GM12878 (cell line): ENCODE data around the gene PHF1. TPM values are rescaled to one million over a fixed set of nuclear protein-coding genes. Genes with fewer than 3 reads are reported as not detected.

Source experiments
- ATAC-seq: fragments of 200-7000 bp; cut with Tn5 transposase; 3 replicates; pipeline ENCODE4 v1.9.1; 2020; ENCODE audit warnings: mild to moderate bottlenecking, moderate library complexity
- BruUV-seq: library from RNA; stranded (reverse); fragments of 400-500 nt; replicated peaks from 2 replicates; lab custom pipeline; 2021; lab: Mats Ljungman, UMichigan
- CTCF ChIA-PET: fragments of 300-600 bp; sonication (Branson Sonifier 250); formaldehyde crosslinking; extraction: SDS; loops from one replicate; lab custom pipeline; 2021; ENCODE audit warnings: inconsistent platforms; lab: Yijun Ruan, JAX
- POLR2A ChIA-PET: fragments of 350-600 bp; formaldehyde crosslinking; extraction: SDS; loops from one replicate; lab custom pipeline; 2021; ENCODE audit warnings: inconsistent platforms; lab: Charles Lee
- RAD21 ChIA-PET: fragments of 300-600 bp; sonication (Branson Sonifier 250); formaldehyde crosslinking; loops from one replicate; lab custom pipeline; 2023; ENCODE audit warnings: antibody characterized with exemption; ENCODE audit not compliant: unreplicated experiment; lab: Charles Lee
- SMC1A ChIA-PET: fragments of 300-600 bp; sonication (Branson Sonifier 250); formaldehyde crosslinking; loops from one replicate; lab custom pipeline; 2023; ENCODE audit not compliant: unreplicated experiment, uncharacterized antibody; lab: Charles Lee
- DNase-seq: peaks from one replicate; pipeline ENCODE4 v3.0.0-alpha.2; 2011; ENCODE audit warnings: low read depth, low spot score
- FAIRE-seq: peaks from 3 replicates; lab custom pipeline; 2011; peaks lifted over from hg19 to GRCh38; lab: Jason Lieb, UNC
- H2AFZ ChIP-seq: 2 replicates; pipeline ENCODE4 v1.6.0; 2011; ENCODE audit warnings: low read depth, low read length, control low read depth; ENCODE audit not compliant: control insufficient read depth
- H3K27ac ChIP-seq: 2 replicates; pipeline ENCODE4 v1.5.1; 2011; ENCODE audit warnings: control low read depth; ENCODE audit not compliant: control insufficient read depth, insufficient read depth
- H3K27me3 ChIP-seq, 2 experiments: replicated peaks in 1 of 2; 2 replicates each; pipeline versions ENCODE4 v1.6.0 to v1.6.1; 2011; ENCODE audit warnings: low read length in 1 of 2; ENCODE audit not compliant: control insufficient read depth in 2 of 2, insufficient read depth in 2 of 2
- H3K36me3 ChIP-seq, 2 experiments: 2 replicates each; pipeline ENCODE4 v1.5.1; 2011; ENCODE audit warnings: low read length in 1 of 2; ENCODE audit not compliant: control insufficient read depth in 2 of 2, insufficient read depth in 2 of 2
- H3K4me1 ChIP-seq: 2 replicates; pipeline ENCODE4 v1.6.1; 2011; ENCODE audit warnings: mild to moderate bottlenecking, low read length, moderate library complexity, mixed read lengths; ENCODE audit not compliant: control insufficient read depth, insufficient read depth
- H3K4me2 ChIP-seq: 2 replicates; pipeline ENCODE4 v1.6.0; 2011; ENCODE audit warnings: control low read depth; ENCODE audit not compliant: control insufficient read depth, insufficient read depth
- H3K4me3 ChIP-seq: fragments of 200-600 bp; sonication (generic); 2 replicates; pipeline ENCODE4 v1.5.1; 2016
- H3K79me2 ChIP-seq: 2 replicates; pipeline ENCODE4 v1.6.0; 2011; ENCODE audit warnings: low read length; ENCODE audit not compliant: control insufficient read depth, insufficient read depth
- H3K9ac ChIP-seq: 2 replicates; pipeline ENCODE4 v1.8.0; 2011; ENCODE audit warnings: low read length, control low read depth, mixed read lengths; ENCODE audit not compliant: control insufficient read depth, insufficient read depth
- H3K9me3 ChIP-seq: replicated peaks from 3 replicates; pipeline ENCODE4 v1.5.1; 2011; ENCODE audit warnings: mild to moderate bottlenecking, low read length; ENCODE audit not compliant: control insufficient read depth, insufficient read depth
- H4K20me1 ChIP-seq: 2 replicates; pipeline ENCODE4 v1.6.0; 2011; ENCODE audit not compliant: control insufficient read depth, insufficient read depth
- CBX3 ChIP-seq: fragments of 200-600 bp; sonication (generic); IDR thresholded peaks from 2 replicates; pipeline ENCODE4 v1.6.1; 2016; ENCODE audit warnings: low read depth, borderline replicate concordance
- CBX5 ChIP-seq: sonication (generic); IDR thresholded peaks from 2 replicates; pipeline ENCODE4 v1.6.1; 2016; ENCODE audit warnings: low read depth, moderate library complexity, mild to moderate bottlenecking, inconsistent platforms
- CHD1 ChIP-seq: IDR thresholded peaks from 2 replicates; pipeline ENCODE4 v1.6.1; 2012; ENCODE audit warnings: low read depth, low read length, improper control_type of control experiment
- HCFC1 ChIP-seq: fragments of 150-350 bp; IDR thresholded peaks from 2 replicates; pipeline ENCODE4 v1.6.1; 2014; ENCODE audit warnings: low read length
- IKZF2 ChIP-seq, 2 experiments: fragments of 450-650 bp; IDR thresholded peaks; 2 replicates each; pipeline ENCODE4 v1.6.1; 2017; ENCODE audit warnings: mild to moderate bottlenecking in 2 of 2, moderate library complexity in 2 of 2
- MXI1 ChIP-seq: fragments of 150-350 bp; IDR thresholded peaks from 2 replicates; pipeline ENCODE4 v1.6.1; 2011; ENCODE audit warnings: low read depth, mild to moderate bottlenecking, inconsistent platforms, low read length, improper control_type of control experiment
- PML ChIP-seq: IDR thresholded peaks from 2 replicates; pipeline ENCODE4 v1.6.1; 2012; ENCODE audit warnings: low read length, inconsistent platforms
- POLR2A ChIP-seq: IDR thresholded peaks from 2 replicates; pipeline ENCODE4 v1.6.1; 2011; ENCODE audit warnings: low read depth, mild to moderate bottlenecking, low read length
- POLR2AphosphoS2 ChIP-seq: IDR thresholded peaks from 2 replicates; pipeline ENCODE4 v1.6.1; 2011; ENCODE audit warnings: low read depth, mild to moderate bottlenecking, low read length, improper control_type of control experiment, moderate library complexity
- RBBP5 ChIP-seq: fragments of 200-600 bp; sonication (generic); conservative IDR thresholded peaks from 2 replicates; pipeline ENCODE4 v1.6.1; 2016
- SIX5 ChIP-seq: IDR thresholded peaks from 2 replicates; pipeline ENCODE4 v1.6.1; 2011; ENCODE audit warnings: mild to moderate bottlenecking, low read depth, low read length, moderate library complexity; ENCODE audit not compliant: severe bottlenecking
- SREBF1 ChIP-seq: IDR thresholded peaks from 2 replicates; pipeline ENCODE4 v1.6.1; 2012; ENCODE audit warnings: mild to moderate bottlenecking, low read length
- SREBF2 ChIP-seq: IDR thresholded peaks from 2 replicates; pipeline ENCODE4 v1.6.1; 2012; ENCODE audit warnings: mild to moderate bottlenecking, low read length
- TBL1XR1 ChIP-seq: IDR thresholded peaks from 2 replicates; pipeline ENCODE4 v1.6.1; 2012; ENCODE audit warnings: low read depth, low read length, improper control_type of control experiment
- TCF3 ChIP-seq: IDR thresholded peaks from 2 replicates; pipeline ENCODE4 v1.6.1; 2012; ENCODE audit warnings: low read depth, mild to moderate bottlenecking, low read length, borderline replicate concordance; ENCODE audit not compliant: insufficient read depth
- WGBS: methylation state at CpG from one replicate; pipeline ENCODE4 v1.1.6; 2016; ENCODE audit warnings: low lambda C conversion rate; ENCODE audit not compliant: insufficient replicate concordance, insufficient coverage; ENCODE audit errors: missing lambda C conversion rate; 5-methylcytosine and 5-hydroxymethylcytosine counted together
- in situ Hi-C: fragments of 300-500 bp; cut with MboI; formaldehyde crosslinking; loops from 9 replicates; pipeline ENCODE4 v1.14.3; 2018; ENCODE audit warnings: mixed read lengths
- intact Hi-C: fragments of 100-400 bp; cut with micrococcal nuclease; formaldehyde crosslinking; loops from one replicate; pipeline ENCODE4 v1.14.2; 2022; ENCODE audit not compliant: unreplicated experiment
- polyA plus RNA-seq, 11 experiments: library from polyadenylated mRNA; depleted of rRNA in 4 of 11; unstranded in 6 of 11; stranded (reverse) in 5 of 11; fragments of >200 nt; fragmentation: Nextera tagmentation in 4 of 11; fragmentation: Illumina TruSeq in 1 of 11; extraction: Ambion mirVana in 4 of 11; extraction: Trizol in 1 of 11; gene quantifications; 1 replicate in 1 of 11; 2 replicates in 10 of 11; pipeline versions ENCODE4 v1.2.1 to v1.2.3, GENCODE V29; 2011 to 2016; ENCODE audit warnings: inconsistent platforms in 2 of 11, missing spikeins in 2 of 11, low read depth in 1 of 11
- total RNA-seq, 4 experiments: library from RNA; depleted of rRNA in 3 of 4; stranded (reverse); fragments of >200 nt in 3 of 4; fragmentation: Illumina TruSeq in 1 of 4; extraction: Trizol in 1 of 4; gene quantifications; 2 replicates each; pipeline versions ENCODE4 v1.2.1 to v1.2.3, GENCODE V29; 2013 to 2021
- TF ChIP-seq, protein P1 (sequence below): IDR thresholded peaks from 2 replicates; pipeline ENCODE4 v1.6.1; 2011; ENCODE audit warnings: borderline replicate concordance, low read depth, mild to moderate bottlenecking, moderate library complexity, mixed read lengths, low read length; ENCODE audit not compliant: insufficient read depth; ENCODE audit errors: extremely low read length
- TF ChIP-seq, protein P2 (sequence below): fragments of 450-650 bp; IDR thresholded peaks from 2 replicates; pipeline ENCODE4 v1.6.1; 2017; ENCODE audit warnings: mild to moderate bottlenecking, moderate library complexity

PHF1 gene
- total and polyA plus RNA-seq, 10 of the 15 experiments (the other 5 are each of a cell fraction or from before 2014, with no cell fraction given): 1.3 to 17.8 (median 6.2) TPM

GRCh38 chr6:33433544-33434191 lies 22.9 kb downstream of the PHF1 start (continued):
- TF ChIP-seq, protein P1, sequence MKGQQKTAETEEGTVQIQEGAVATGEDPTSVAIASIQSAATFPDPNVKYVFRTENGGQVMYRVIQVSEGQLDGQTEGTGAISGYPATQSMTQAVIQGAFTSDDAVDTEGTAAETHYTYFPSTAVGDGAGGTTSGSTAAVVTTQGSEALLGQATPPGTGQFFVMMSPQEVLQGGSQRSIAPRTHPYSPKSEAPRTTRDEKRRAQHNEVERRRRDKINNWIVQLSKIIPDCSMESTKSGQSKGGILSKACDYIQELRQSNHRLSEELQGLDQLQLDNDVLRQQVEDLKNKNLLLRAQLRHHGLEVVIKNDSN: no peak
- no peak for TF ChIP-seq SREBF1
- no peak for TF ChIP-seq POLR2A
- no peak for TF ChIP-seq MXI1
- TF ChIP-seq RBBP5: no peak
- no peak for TF ChIP-seq POLR2AphosphoS2

DNA sequence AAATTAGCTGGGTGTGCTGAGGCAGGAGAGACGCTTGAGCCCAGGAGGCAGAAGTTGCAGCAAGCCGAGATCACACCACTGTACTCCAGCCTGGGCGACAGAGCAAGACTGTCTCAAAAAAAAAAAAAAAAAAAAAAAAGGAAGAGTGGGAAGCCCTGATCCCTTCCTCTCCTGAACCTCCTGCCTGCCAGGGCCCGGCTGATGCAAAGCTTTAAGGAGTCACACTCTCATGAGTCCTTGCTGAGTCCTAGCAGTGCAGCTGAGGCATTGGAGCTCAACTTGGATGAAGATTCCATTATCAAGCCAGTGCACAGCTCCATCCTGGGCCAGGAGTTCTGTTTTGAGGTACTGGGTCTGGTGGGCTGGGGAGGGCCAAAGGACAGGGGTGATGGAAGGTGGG lies 24.1 kb downstream of the PHF1 start:
- no peak overlapping the region for H3K4me3 ChIP-seq
- SMC1A ChIA-PET: no interaction called here
- no peaks in the 10 kb centered on the region for H3K9me3 ChIP-seq
- H4K20me1 ChIP-seq: no peaks in the 10 kb centered on the region
- ATAC-seq (no peak), FAIRE-seq (no peak), DNase-seq (no peak)
- CTCF ChIA-PET: interaction anchor here (1.4 kb wide), 1 partner anchor 11 kb away, joined by 3 read pairs; no protein-coding TSS in a partner anchor
- H3K79me2 ChIP-seq: peaks cover 5% of the 10 kb centered on the region
- H3K27ac ChIP-seq: no peak overlapping the region
- POLR2A ChIA-PET: interaction anchor here (0.6 to 0.7 kb wide), 2 partner anchors 259 to 1025 kb away, joined by 3 read pairs; no protein-coding TSS in a partner anchor
- intact Hi-C loops (no loop called here), in situ Hi-C loops (no loop called here)
- WGBS: 100% methylated on average over 1 of the region's 4 CpGs
- H3K4me1 ChIP-seq: peaks cover 27% of the 10 kb centered on the region
- H3K27me3 ChIP-seq: no peaks in the 10 kb centered on the region
- BruUV-seq: no TSS peak
- H2AFZ ChIP-seq: no peak overlapping the region
- H3K4me2 ChIP-seq: no peak overlapping the region
- no peak overlapping the region for H3K9ac ChIP-seq
- peaks cover 0 to 3% of the 10 kb centered on the region in 2 experiments; a peak in 2 of 4 replicates for H3K36me3 ChIP-seq
- RAD21 ChIA-PET: no interaction called here
- TF ChIP-seq CBX3 (no peak), POLR2A (no peak), POLR2AphosphoS2 (no peak), HCFC1 (no peak), TCF3 (no peak), CHD1 (no peak), PML (no peak), SIX5 (no peak), TBL1XR1 (no peak), IKZF2 (IDR thresholded peaks at IDR 0.05) (no peak), CBX5 (no peak), SREBF2 (no peak)
- TF ChIP-seq, protein P2, sequence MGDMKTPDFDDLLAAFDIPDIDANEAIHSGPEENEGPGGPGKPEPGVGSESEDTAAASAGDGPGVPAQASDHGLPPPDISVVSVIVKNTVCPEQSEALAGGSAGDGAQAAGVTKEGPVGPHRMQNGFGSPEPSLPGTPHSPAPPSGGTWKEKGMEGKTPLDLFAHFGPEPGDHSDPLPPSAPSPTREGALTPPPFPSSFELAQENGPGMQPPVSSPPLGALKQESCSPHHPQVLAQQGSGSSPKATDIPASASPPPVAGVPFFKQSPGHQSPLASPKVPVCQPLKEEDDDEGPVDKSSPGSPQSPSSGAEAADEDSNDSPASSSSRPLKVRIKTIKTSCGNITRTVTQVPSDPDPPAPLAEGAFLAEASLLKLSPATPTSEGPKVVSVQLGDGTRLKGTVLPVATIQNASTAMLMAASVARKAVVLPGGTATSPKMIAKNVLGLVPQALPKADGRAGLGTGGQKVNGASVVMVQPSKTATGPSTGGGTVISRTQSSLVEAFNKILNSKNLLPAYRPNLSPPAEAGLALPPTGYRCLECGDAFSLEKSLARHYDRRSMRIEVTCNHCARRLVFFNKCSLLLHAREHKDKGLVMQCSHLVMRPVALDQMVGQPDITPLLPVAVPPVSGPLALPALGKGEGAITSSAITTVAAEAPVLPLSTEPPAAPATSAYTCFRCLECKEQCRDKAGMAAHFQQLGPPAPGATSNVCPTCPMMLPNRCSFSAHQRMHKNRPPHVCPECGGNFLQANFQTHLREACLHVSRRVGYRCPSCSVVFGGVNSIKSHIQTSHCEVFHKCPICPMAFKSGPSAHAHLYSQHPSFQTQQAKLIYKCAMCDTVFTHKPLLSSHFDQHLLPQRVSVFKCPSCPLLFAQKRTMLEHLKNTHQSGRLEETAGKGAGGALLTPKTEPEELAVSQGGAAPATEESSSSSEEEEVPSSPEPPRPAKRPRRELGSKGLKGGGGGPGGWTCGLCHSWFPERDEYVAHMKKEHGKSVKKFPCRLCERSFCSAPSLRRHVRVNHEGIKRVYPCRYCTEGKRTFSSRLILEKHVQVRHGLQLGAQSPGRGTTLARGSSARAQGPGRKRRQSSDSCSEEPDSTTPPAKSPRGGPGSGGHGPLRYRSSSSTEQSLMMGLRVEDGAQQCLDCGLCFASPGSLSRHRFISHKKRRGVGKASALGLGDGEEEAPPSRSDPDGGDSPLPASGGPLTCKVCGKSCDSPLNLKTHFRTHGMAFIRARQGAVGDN: no peak
